Brain microvascular endothelial cell (primary cell): ENCODE results near the gene PDLIM1.

Source experiments
- DNase-seq: peaks from one replicate; pipeline ENCODE4 v3.0.0-alpha.2; 2020
- H3K27ac ChIP-seq: fragments of 250-450 bp; sonication (Bioruptor Pico); 2 replicates; pipeline ENCODE4 v1.5.1; 2020; ENCODE audit warnings: mild to moderate bottlenecking, moderate library complexity
- H3K27me3 ChIP-seq: fragments of 250-450 bp; sonication (Bioruptor Pico); replicated peaks from 2 replicates; pipeline ENCODE4 v1.5.1; 2020; ENCODE audit warnings: mild to moderate bottlenecking
- H3K36me3 ChIP-seq: fragments of 250-450 bp; sonication (Bioruptor Pico); replicated peaks from 2 replicates; pipeline ENCODE4 v1.5.1; 2020; ENCODE audit warnings: mild to moderate bottlenecking
- H3K4me3 ChIP-seq: 2 replicates; pipeline ENCODE4 v1.5.1; 2011; ENCODE audit warnings: low read depth, mild to moderate bottlenecking, control low read depth, low read length, moderate library complexity
- CTCF ChIP-seq: IDR thresholded peaks from 2 replicates; pipeline ENCODE4 v1.5.1; 2011; ENCODE audit warnings: low read depth, mild to moderate bottlenecking, moderate library complexity, low read length, control low read depth, inconsistent platforms; ENCODE audit errors: missing control alignments
- in situ Hi-C: cut with HindIII; loops from 2 replicates; pipeline ENCODE4 v1.10.0; 2017; ENCODE audit warnings: low sequenced_read_pairs, low pct_ligation_motif_present

PDLIM1 gene

GRCh38 chr10:95285556-95285955 is 5.2 kb downstream of the PDLIM1 start:
- no peak for DNase-seq
- in situ Hi-C loops, result no loop called here
- TF ChIP-seq CTCF, result no peak
- H3K36me3 ChIP-seq, result no peaks in the 10 kb centered on the region
- no peaks in the 10 kb centered on the region for H3K27me3 ChIP-seq
- H3K4me3 ChIP-seq, result no peak overlapping the region
- no peak overlapping the region for H3K27ac ChIP-seq

GRCh38 chr10:95284807-95285206 is 6.0 kb downstream of the PDLIM1 start:
- TF ChIP-seq CTCF, result no peak
- Histone ChIP-seq H3K36me3 (no peaks in the 10 kb centered on the region), H3K27ac (no peak overlapping the region), H3K27me3 (no peaks in the 10 kb centered on the region), H3K4me3 (no peak overlapping the region)
- no peak for DNase-seq
- in situ Hi-C loops, result no loop called here

GRCh38 chr10:95282107-95282506 is 8.7 kb downstream of the PDLIM1 start:
- no peak overlapping the region for H3K27ac ChIP-seq
- no peaks in the 10 kb centered on the region for H3K27me3 ChIP-seq
- in situ Hi-C loops, result no loop called here
- DNase-seq, result no peak
- no peak for TF ChIP-seq CTCF
- H3K4me3 ChIP-seq, result no peak overlapping the region
- H3K36me3 ChIP-seq, result no peaks in the 10 kb centered on the region

- H3K27ac ChIP-seq, result no peak overlapping the region
- DNase-seq, result no peak
- no peak for TF ChIP-seq CTCF
- in situ Hi-C loops, result no loop called here
- H3K36me3 ChIP-seq, result no peaks in the 10 kb centered on the region
- H3K4me3 ChIP-seq, result no peak overlapping the region
- no peaks in the 10 kb centered on the region for H3K27me3 ChIP-seq
Observed at GRCh38 chr10:95281206-95281605, 9.6 kb downstream of the PDLIM1 start.

- TF ChIP-seq CTCF, result no peak
- in situ Hi-C loops, result no loop called here
- Histone ChIP-seq H3K27ac (no peak overlapping the region), H3K36me3 (no peaks in the 10 kb centered on the region), H3K4me3 (no peak overlapping the region), H3K27me3 (no peaks in the 10 kb centered on the region)
- no peak for DNase-seq
Observed at GRCh38 chr10:95280637-95281036, 10.2 kb downstream of the PDLIM1 start.

- peak; percentile 65 for DNase-seq
- peak overlapping the region; percentile 16 for H3K27ac ChIP-seq
- in situ Hi-C loops, result no loop called here
Observed at GRCh38 chr10:95279042-95279820, 11.6 kb downstream of the PDLIM1 start.

More at GRCh38 chr10:95279042-95279820, 11.6 kb downstream of the PDLIM1 start:
- no peak overlapping the region for H3K4me3 ChIP-seq
- no peak for TF ChIP-seq CTCF
- no peaks in the 10 kb centered on the region for H3K27me3 ChIP-seq
- H3K36me3 ChIP-seq, result no peaks in the 10 kb centered on the region
